GM23338 (cell line): ENCODE results near the gene SIKE1. TPM values are rescaled to one million over a fixed set of nuclear protein-coding genes. Genes with fewer than 3 reads are reported as not detected.

ENCODE experiments used
- ATAC-seq: fragments of 200-7000 bp; cut with Tn5 transposase; 3 replicates; pipeline ENCODE4 v1.9.1; 2020
- DNase-seq: peaks from one replicate; pipeline ENCODE4 v3.0.0-alpha.2; 2015; ENCODE audit warnings: low spot score
- H2AFZ ChIP-seq: fragments of 200-600 bp; sonication (generic); 2 replicates; pipeline ENCODE4 v1.8.0; 2016; ENCODE audit warnings: antibody characterized with exemption, mild to moderate bottlenecking, moderate library complexity
- H3F3A ChIP-seq: fragments of 200-600 bp; sonication (generic); replicated peaks from 2 replicates; pipeline ENCODE4 v1.8.0; 2017; ENCODE audit warnings: antibody characterized with exemption, mixed run types, low read depth
- H3K27ac ChIP-seq: fragments of 200-600 bp; sonication (generic); 2 replicates; pipeline ENCODE4 v1.6.1; 2016; ENCODE audit warnings: low read depth
- H3K27me3 ChIP-seq: fragments of 200-600 bp; sonication (generic); 2 replicates; pipeline ENCODE4 v1.8.0; 2016; ENCODE audit warnings: mild to moderate bottlenecking, mixed run types, moderate library complexity; ENCODE audit not compliant: insufficient read depth
- H3K36me3 ChIP-seq: fragments of 200-600 bp; sonication (generic); 2 replicates; pipeline ENCODE4 v1.8.0; 2016; ENCODE audit warnings: mild to moderate bottlenecking; ENCODE audit not compliant: insufficient read depth
- H3K4me1 ChIP-seq: fragments of 200-600 bp; sonication (generic); 2 replicates; pipeline ENCODE4 v1.8.0; 2016; ENCODE audit warnings: mild to moderate bottlenecking, moderate library complexity; ENCODE audit not compliant: insufficient read depth
- H3K4me2 ChIP-seq: fragments of 200-600 bp; sonication (generic); 2 replicates; pipeline ENCODE4 v1.7.1; 2017; ENCODE audit warnings: mixed run types
- H3K4me3 ChIP-seq: fragments of 200-600 bp; sonication (generic); 2 replicates; pipeline ENCODE4 v1.6.1; 2016; ENCODE audit warnings: mixed run types
- H3K79me2 ChIP-seq: fragments of 200-600 bp; sonication (generic); replicated peaks from 2 replicates; pipeline ENCODE4 v1.8.0; 2017; ENCODE audit warnings: mild to moderate bottlenecking; ENCODE audit not compliant: insufficient read depth
- H3K9me2 ChIP-seq: fragments of 200-600 bp; sonication (generic); 2 replicates; pipeline ENCODE4 v1.8.0; 2017; ENCODE audit not compliant: insufficient read depth
- H4K20me1 ChIP-seq: fragments of 200-600 bp; sonication (generic); replicated peaks from 2 replicates; pipeline ENCODE4 v1.8.0; 2017; ENCODE audit warnings: mild to moderate bottlenecking; ENCODE audit not compliant: insufficient read depth
- H3K27ac Mint-ChIP-seq: 2 replicates; pipeline ENCODE4 v1.8.0; 2020; ENCODE audit warnings: inconsistent platforms, mild to moderate bottlenecking, moderate library complexity, mixed read lengths
- H3K27me3 Mint-ChIP-seq: 3 replicates; pipeline ENCODE4 v1.8.0; 2022; ENCODE audit warnings: low read depth, mild to moderate bottlenecking, moderate library complexity, mixed read lengths, inconsistent platforms; ENCODE audit not compliant: insufficient read depth, poor library complexity
- H3K36me3 Mint-ChIP-seq: 3 replicates; pipeline ENCODE4 v1.8.0; 2021; ENCODE audit warnings: low read depth, mild to moderate bottlenecking, inconsistent platforms, moderate library complexity, mixed read lengths
- H3K4me1 Mint-ChIP-seq: 3 replicates; pipeline ENCODE4 v1.8.0; 2020; ENCODE audit warnings: mild to moderate bottlenecking, inconsistent platforms, mixed read lengths
- H3K4me3 Mint-ChIP-seq: 3 replicates; pipeline ENCODE4 v1.8.0; 2021; ENCODE audit warnings: moderate library complexity, mild to moderate bottlenecking, inconsistent platforms, mixed read lengths
- H3K9me3 Mint-ChIP-seq: 3 replicates; pipeline ENCODE4 v1.8.0; 2020; ENCODE audit warnings: moderate library complexity, mild to moderate bottlenecking, inconsistent platforms, mixed read lengths
- CREB1 ChIP-seq: fragments of 250-450 bp; sonication (Bioruptor Pico); IDR thresholded peaks from 2 replicates; pipeline ENCODE4 v1.5.0; 2020; ENCODE audit warnings: low read depth, mild to moderate bottlenecking, moderate library complexity
- EZH2phosphoT487 ChIP-seq: fragments of 200-600 bp; sonication (generic); IDR thresholded peaks from one replicate; pipeline ENCODE4 v1.8.1; 2018; ENCODE audit warnings: antibody characterized with exemption; ENCODE audit not compliant: unreplicated experiment
- NANOG ChIP-seq: IDR thresholded peaks from 2 replicates; pipeline ENCODE4 v1.6.1; 2016; ENCODE audit warnings: antibody characterized with exemption, borderline replicate concordance
- STAT1 ChIP-seq: IDR thresholded peaks from one replicate; pipeline ENCODE4 v1.6.1; 2016; ENCODE audit warnings: antibody characterized with exemption; ENCODE audit not compliant: unreplicated experiment
- ZNF114 ChIP-seq: fragments of 250-450 bp; sonication (Bioruptor Pico); IDR thresholded peaks from 2 replicates; pipeline ENCODE4 v1.5.0; 2020; ENCODE audit warnings: mild to moderate bottlenecking, moderate library complexity
- ZNF331 ChIP-seq: fragments of 250-450 bp; sonication (Bioruptor Pico); IDR thresholded peaks from 2 replicates; pipeline ENCODE4 v1.5.0; 2020; ENCODE audit warnings: low read depth, mild to moderate bottlenecking, moderate library complexity
- polyA plus RNA-seq: library from polyadenylated mRNA; unstranded; fragments of >200 nt; fragmentation: Nextera tagmentation; extraction: Ambion mirVana; gene quantifications from 2 replicates; pipeline ENCODE4 v1.2.1, GENCODE V29; 2016
- total RNA-seq: library from RNA; depleted of rRNA; stranded (reverse); fragments of >200 nt; shearing (Covaris generic); gene quantifications from 2 replicates; pipeline ENCODE4 v1.2.3, GENCODE V29; 2014
- TF ChIP-seq, protein P1 (sequence below): fragments of 250-450 bp; sonication (Bioruptor Pico); IDR thresholded peaks from 2 replicates; pipeline ENCODE4 v1.5.0; 2020; ENCODE audit warnings: mild to moderate bottlenecking, moderate library complexity
- TF ChIP-seq, protein P2 (sequence below): IDR thresholded peaks from one replicate; pipeline ENCODE4 v1.6.1; 2018; ENCODE audit warnings: antibody characterized with exemption; ENCODE audit not compliant: unreplicated experiment
- TF ChIP-seq, protein P3 (sequence below): IDR thresholded peaks from 2 replicates; pipeline ENCODE4 v1.6.1; 2016; ENCODE audit warnings: antibody characterized with exemption

SIKE1 gene
- total and polyA plus RNA-seq, 2 experiments from 2014 or later, result 74.0 to 96.3 TPM

DNA sequence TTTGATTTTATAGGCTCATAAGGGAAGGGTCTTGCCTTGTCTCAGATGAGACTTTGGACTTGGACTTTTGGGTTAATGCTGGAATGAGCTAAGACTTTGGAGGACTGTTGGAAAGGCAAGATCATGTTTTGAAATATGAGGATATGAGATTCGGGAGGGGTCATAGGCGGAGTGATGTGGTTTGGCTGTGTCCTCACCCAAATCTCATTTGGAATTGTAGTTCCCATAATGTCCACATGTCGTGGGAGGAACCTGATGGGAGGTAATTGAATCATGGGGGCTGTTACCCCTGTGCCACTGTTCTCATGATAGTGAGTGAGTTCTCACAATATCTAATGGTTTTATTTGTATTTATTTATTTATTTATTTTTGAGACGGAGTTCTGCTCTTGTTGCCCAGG lies 15.8 kb downstream of the SIKE1 start:
- Histone ChIP-seq H3K27ac (no peak overlapping the region), H3K27me3 (no peaks in the 10 kb centered on the region), H3K79me2 (no peaks in the 10 kb centered on the region), H3K9me2 (no peaks in the 10 kb centered on the region; the same call in 1 of the 2 replicates), H3K36me3 (no peaks in the 10 kb centered on the region), H4K20me1 (no peaks in the 10 kb centered on the region), H3F3A (no peaks in the 10 kb centered on the region), H3K4me1 (no peaks in the 10 kb centered on the region), H3K4me2 (no peak overlapping the region), H2AFZ (no peak overlapping the region), H3K4me3 (no peak overlapping the region)
- Mint-ChIP-seq H3K9me3 (no peaks in the 10 kb centered on the region; the same call in 2 of the 3 replicates), H3K36me3 (no peaks in the 10 kb centered on the region), H3K27me3 (no peaks in the 10 kb centered on the region), H3K27ac (no peak overlapping the region), H3K4me3 (no peak overlapping the region), H3K4me1 (no peaks in the 10 kb centered on the region)
- DNase-seq (peak; percentile 32), ATAC-seq (no peak; the same call in 2 of the 3 replicates)
- TF ChIP-seq, protein P1, sequence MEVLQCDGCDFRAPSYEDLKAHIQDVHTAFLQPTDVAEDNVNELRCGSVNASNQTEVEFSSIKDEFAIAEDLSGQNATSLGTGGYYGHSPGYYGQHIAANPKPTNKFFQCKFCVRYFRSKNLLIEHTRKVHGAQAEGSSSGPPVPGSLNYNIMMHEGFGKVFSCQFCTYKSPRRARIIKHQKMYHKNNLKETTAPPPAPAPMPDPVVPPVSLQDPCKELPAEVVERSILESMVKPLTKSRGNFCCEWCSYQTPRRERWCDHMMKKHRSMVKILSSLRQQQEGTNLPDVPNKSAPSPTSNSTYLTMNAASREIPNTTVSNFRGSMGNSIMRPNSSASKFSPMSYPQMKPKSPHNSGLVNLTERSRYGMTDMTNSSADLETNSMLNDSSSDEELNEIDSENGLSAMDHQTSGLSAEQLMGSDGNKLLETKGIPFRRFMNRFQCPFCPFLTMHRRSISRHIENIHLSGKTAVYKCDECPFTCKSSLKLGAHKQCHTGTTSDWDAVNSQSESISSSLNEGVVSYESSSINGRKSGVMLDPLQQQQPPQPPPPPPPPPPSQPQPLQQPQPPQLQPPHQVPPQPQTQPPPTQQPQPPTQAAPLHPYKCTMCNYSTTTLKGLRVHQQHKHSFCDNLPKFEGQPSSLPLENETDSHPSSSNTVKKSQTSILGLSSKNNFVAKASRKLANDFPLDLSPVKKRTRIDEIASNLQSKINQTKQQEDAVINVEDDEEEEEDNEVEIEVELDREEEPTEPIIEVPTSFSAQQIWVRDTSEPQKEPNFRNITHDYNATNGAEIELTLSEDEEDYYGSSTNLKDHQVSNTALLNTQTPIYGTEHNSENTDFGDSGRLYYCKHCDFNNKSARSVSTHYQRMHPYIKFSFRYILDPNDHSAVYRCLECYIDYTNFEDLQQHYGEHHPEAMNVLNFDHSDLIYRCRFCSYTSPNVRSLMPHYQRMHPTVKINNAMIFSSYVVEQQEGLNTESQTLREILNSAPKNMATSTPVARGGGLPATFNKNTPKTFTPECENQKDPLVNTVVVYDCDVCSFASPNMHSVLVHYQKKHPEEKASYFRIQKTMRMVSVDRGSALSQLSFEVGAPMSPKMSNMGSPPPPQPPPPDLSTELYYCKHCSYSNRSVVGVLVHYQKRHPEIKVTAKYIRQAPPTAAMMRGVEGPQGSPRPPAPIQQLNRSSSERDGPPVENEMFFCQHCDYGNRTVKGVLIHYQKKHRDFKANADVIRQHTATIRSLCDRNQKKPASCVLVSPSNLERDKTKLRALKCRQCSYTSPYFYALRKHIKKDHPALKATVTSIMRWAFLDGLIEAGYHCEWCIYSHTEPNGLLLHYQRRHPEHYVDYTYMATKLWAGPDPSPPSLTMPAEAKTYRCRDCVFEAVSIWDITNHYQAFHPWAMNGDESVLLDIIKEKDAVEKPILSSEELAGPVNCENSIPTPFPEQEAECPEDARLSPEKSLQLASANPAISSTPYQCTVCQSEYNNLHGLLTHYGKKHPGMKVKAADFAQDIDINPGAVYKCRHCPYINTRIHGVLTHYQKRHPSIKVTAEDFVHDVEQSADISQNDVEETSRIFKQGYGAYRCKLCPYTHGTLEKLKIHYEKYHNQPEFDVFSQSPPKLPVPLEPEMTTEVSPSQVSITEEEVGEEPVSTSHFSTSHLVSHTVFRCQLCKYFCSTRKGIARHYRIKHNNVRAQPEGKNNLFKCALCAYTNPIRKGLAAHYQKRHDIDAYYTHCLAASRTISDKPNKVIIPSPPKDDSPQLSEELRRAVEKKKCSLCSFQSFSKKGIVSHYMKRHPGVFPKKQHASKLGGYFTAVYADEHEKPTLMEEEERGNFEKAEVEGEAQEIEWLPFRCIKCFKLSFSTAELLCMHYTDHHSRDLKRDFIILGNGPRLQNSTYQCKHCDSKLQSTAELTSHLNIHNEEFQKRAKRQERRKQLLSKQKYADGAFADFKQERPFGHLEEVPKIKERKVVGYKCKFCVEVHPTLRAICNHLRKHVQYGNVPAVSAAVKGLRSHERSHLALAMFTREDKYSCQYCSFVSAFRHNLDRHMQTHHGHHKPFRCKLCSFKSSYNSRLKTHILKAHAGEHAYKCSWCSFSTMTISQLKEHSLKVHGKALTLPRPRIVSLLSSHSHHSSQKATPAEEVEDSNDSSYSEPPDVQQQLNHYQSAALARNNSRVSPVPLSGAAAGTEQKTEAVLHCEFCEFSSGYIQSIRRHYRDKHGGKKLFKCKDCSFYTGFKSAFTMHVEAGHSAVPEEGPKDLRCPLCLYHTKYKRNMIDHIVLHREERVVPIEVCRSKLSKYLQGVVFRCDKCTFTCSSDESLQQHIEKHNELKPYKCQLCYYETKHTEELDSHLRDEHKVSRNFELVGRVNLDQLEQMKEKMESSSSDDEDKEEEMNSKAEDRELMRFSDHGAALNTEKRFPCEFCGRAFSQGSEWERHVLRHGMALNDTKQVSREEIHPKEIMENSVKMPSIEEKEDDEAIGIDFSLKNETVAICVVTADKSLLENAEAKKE (CRISPR knock-in tag), result no peak
- no peak for TF ChIP-seq STAT1
- TF ChIP-seq, protein P2, sequence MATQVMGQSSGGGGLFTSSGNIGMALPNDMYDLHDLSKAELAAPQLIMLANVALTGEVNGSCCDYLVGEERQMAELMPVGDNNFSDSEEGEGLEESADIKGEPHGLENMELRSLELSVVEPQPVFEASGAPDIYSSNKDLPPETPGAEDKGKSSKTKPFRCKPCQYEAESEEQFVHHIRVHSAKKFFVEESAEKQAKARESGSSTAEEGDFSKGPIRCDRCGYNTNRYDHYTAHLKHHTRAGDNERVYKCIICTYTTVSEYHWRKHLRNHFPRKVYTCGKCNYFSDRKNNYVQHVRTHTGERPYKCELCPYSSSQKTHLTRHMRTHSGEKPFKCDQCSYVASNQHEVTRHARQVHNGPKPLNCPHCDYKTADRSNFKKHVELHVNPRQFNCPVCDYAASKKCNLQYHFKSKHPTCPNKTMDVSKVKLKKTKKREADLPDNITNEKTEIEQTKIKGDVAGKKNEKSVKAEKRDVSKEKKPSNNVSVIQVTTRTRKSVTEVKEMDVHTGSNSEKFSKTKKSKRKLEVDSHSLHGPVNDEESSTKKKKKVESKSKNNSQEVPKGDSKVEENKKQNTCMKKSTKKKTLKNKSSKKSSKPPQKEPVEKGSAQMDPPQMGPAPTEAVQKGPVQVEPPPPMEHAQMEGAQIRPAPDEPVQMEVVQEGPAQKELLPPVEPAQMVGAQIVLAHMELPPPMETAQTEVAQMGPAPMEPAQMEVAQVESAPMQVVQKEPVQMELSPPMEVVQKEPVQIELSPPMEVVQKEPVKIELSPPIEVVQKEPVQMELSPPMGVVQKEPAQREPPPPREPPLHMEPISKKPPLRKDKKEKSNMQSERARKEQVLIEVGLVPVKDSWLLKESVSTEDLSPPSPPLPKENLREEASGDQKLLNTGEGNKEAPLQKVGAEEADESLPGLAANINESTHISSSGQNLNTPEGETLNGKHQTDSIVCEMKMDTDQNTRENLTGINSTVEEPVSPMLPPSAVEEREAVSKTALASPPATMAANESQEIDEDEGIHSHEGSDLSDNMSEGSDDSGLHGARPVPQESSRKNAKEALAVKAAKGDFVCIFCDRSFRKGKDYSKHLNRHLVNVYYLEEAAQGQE, result no peak
- TF ChIP-seq, protein P3, sequence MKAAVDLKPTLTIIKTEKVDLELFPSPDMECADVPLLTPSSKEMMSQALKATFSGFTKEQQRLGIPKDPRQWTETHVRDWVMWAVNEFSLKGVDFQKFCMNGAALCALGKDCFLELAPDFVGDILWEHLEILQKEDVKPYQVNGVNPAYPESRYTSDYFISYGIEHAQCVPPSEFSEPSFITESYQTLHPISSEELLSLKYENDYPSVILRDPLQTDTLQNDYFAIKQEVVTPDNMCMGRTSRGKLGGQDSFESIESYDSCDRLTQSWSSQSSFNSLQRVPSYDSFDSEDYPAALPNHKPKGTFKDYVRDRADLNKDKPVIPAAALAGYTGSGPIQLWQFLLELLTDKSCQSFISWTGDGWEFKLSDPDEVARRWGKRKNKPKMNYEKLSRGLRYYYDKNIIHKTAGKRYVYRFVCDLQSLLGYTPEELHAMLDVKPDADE, result no peak
- no peak for TF ChIP-seq ZNF331 (CRISPR knock-in tag)
- no peak for TF ChIP-seq ZNF114 (CRISPR knock-in tag)
- no peak for TF ChIP-seq EZH2phosphoT487
- no peak for TF ChIP-seq NANOG
- no peak for TF ChIP-seq CREB1 (CRISPR knock-in tag)
